ENCODE data around the gene OR2T29.

- TF ChIP-seq CTCF (IDR thresholded peaks at IDR 0.05) (no peak), POLR2A (IDR thresholded peaks at IDR 0.05) (no peak)
These were observed 27.5 kb upstream of the OR2T29 start for GRCh38 chr1:248590055-248590454.

All from tibial nerve (tissue), 3 donors.